ENCODE measurements around the gene ARAP1. TPM values are rescaled to one million over a fixed set of nuclear protein-coding genes. Genes with fewer than 3 reads are reported as not detected.

Gene ARAP1
- total RNA-seq, 2 donors from 2014 or later: 76.5 to 103 TPM

DNA sequence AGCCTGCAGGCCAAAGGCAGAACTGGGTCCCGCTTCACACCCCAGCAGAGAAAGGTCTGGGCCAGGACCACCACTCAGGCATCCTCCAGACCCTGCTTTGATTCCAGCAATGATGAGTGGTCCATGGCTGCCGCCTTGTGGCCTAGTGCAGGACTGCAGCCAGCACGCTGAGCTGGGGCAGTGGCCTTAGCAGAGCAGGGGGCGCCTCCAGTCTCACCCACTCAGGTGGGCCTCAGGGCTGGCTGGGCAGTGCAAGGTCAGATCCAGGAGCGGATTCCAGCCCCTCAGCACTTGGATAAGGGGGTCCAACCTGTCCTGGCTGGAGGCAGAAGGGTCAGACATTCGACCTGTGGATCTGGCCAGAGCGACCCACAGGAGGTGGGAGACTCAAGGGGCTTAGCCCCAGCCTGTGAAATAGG is 68.4 kb downstream of the ARAP1 start:
- Histone ChIP-seq H3K27me3 (replicated peaks; ENCODE audit: insufficient read depth) (no peaks in the 10 kb centered on the region), H3K36me3 (peaks cover 25% of the 10 kb centered on the region), H3K4me3 (no peak overlapping the region), H3K27ac (no peak overlapping the region), H3K9me3 (no peaks in the 10 kb centered on the region), H3K4me1 (ENCODE audit: control insufficient read depth in 1 of 2, low read depth in 2 of 2) (peaks cover 2 to 6% of the 10 kb centered on the region in 2 donors)
- ATAC-seq (ENCODE audit: insufficient number of reproducible peaks, low FRiP score, low read depth) (no peak), DNase-seq (ENCODE audit: low spot score) (no peak)
- TF ChIP-seq, protein P1, sequence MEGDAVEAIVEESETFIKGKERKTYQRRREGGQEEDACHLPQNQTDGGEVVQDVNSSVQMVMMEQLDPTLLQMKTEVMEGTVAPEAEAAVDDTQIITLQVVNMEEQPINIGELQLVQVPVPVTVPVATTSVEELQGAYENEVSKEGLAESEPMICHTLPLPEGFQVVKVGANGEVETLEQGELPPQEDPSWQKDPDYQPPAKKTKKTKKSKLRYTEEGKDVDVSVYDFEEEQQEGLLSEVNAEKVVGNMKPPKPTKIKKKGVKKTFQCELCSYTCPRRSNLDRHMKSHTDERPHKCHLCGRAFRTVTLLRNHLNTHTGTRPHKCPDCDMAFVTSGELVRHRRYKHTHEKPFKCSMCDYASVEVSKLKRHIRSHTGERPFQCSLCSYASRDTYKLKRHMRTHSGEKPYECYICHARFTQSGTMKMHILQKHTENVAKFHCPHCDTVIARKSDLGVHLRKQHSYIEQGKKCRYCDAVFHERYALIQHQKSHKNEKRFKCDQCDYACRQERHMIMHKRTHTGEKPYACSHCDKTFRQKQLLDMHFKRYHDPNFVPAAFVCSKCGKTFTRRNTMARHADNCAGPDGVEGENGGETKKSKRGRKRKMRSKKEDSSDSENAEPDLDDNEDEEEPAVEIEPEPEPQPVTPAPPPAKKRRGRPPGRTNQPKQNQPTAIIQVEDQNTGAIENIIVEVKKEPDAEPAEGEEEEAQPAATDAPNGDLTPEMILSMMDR (IDR thresholded peaks at IDR 0.05): peak; percentile 94

DNA sequence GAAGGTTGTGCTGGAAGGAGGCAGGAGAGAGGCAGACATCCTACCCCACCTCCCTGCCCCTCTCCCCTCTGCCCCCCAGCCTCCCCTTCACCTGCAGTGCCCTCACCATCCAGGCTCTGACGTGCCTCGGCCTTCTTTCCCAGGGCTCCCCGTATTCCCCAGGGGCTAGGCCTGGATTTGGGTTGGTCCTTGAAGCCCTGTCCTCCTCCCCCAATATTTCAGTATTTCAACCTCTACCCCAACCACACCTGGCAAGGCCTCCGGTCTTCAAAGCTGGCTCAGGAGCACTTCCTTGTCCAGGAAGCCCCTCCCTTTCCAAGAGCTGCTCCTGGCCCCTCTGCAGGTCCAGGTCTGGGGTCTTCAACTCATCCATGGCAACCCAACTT is 69.4 kb downstream of the ARAP1 start:
- H3K4me3 ChIP-seq: no peak overlapping the region
- peaks cover 2 to 6% of the 10 kb centered on the region in 2 donors for H3K4me1 ChIP-seq (ENCODE audit: control insufficient read depth in 1 of 2, low read depth in 2 of 2)
- H3K27ac ChIP-seq: no peak overlapping the region
- TF ChIP-seq, protein P1 (IDR thresholded peaks at IDR 0.05): no peak
- no peak for DNase-seq (ENCODE audit: low spot score)
- ATAC-seq (ENCODE audit: insufficient number of reproducible peaks, low FRiP score, low read depth): no peak
- H3K9me3 ChIP-seq: no peaks in the 10 kb centered on the region
- H3K36me3 ChIP-seq: peaks cover 16% of the 10 kb centered on the region
- peaks cover 4% of the 10 kb centered on the region for H3K27me3 ChIP-seq (replicated peaks; ENCODE audit: insufficient read depth)

DNA sequence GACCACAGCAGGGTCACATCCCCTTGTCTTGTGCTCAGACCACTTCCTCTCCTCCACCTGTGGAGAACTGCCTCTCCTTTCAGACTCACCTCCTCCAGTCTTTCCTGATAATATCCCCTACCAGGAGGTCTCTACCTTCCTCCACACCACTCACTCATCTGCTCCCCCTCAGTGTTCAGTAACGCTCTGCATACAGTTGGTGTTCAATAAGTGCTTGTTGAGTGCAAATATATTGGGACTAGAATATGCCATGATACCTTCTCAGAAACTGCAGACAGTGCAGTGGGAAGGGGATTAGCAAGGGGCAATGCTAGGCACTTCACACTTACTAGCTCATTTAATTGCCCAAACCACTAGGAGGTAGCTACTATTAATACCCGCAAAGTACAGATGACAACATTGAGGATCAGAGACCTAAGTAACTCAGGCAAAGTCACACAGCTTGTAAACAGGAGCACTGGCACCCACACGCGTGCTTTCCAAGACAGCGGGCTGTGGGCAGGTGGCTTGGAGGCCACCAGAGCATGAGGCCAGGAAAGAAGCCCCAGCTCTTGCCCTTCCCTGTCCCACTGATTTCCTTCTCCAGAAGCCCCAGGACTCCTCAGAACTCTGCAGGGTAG is 69.9 kb downstream of the ARAP1 start:
- no peak overlapping the region for H3K4me3 ChIP-seq
- no peaks in the 10 kb centered on the region for H3K9me3 ChIP-seq
- peaks cover 2 to 6% of the 10 kb centered on the region in 2 donors for H3K4me1 ChIP-seq (ENCODE audit: control insufficient read depth in 1 of 2, low read depth in 2 of 2)
- peaks cover 11% of the 10 kb centered on the region for H3K36me3 ChIP-seq
- DNase-seq (ENCODE audit: low spot score): no peak
- TF ChIP-seq, protein P1 (IDR thresholded peaks at IDR 0.05): no peak
- peaks cover 9% of the 10 kb centered on the region for H3K27me3 ChIP-seq (replicated peaks; ENCODE audit: insufficient read depth)
- no peak for ATAC-seq (ENCODE audit: insufficient number of reproducible peaks, low FRiP score, low read depth)
- H3K27ac ChIP-seq: no peak overlapping the region

DNA sequence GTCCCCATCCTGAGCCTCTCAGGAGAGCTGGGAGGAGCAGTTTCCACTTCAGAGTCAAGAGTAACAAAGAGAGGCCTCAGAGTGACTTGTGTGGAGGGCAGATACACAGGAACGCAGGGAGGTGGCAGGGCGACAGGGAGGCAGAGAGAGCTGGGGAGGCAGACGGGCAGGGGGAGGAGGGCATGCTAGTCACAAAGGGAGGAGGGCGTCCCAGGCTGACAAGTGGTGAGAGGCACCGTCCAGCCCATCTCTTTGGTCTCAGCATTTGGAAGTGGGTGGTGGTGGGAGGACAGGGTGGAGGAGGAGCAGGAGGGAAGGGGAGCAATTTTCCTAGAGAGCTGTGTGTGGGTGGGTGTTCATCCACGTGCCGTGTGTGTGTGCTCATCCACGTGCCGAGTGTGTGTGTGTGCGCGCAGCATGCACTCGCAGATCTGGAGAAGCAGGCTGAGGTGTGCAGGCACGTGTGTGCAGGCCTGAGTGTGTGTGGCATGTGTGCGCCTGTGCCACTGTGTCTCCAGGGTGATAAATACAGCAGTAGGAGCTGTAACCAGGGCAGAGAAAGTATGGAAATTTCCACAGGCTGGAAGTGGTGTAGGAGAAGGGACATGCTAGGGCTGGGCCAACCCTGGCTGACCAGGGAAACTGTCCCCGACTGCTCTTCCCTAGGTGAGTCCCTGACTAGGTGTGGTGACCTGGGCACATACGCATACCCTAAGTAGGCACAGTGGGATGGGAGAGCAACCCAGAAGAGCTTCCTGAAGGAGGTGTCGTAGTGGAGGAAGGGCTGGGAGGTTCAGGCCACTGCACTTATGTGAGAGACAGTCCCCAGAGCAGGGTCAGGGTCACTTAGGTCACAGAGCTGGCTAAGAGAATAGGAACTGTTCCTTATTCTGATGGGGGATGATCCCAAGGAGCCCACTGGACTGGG is 70.7 kb downstream of the ARAP1 start:
- ATAC-seq (ENCODE audit: insufficient number of reproducible peaks, low FRiP score, low read depth) (no peak), DNase-seq (ENCODE audit: low spot score) (no peak)
- Histone ChIP-seq H3K9me3 (no peaks in the 10 kb centered on the region), H3K27ac (no peak overlapping the region), H3K4me3 (no peak overlapping the region), H3K4me1 (ENCODE audit: control insufficient read depth in 1 of 2, low read depth in 2 of 2) (peaks cover 2 to 6% of the 10 kb centered on the region in 2 donors), H3K27me3 (replicated peaks; ENCODE audit: insufficient read depth) (peaks cover 11% of the 10 kb centered on the region), H3K36me3 (peaks cover 6% of the 10 kb centered on the region)
- TF ChIP-seq, protein P1 (IDR thresholded peaks at IDR 0.05): no peak

DNA sequence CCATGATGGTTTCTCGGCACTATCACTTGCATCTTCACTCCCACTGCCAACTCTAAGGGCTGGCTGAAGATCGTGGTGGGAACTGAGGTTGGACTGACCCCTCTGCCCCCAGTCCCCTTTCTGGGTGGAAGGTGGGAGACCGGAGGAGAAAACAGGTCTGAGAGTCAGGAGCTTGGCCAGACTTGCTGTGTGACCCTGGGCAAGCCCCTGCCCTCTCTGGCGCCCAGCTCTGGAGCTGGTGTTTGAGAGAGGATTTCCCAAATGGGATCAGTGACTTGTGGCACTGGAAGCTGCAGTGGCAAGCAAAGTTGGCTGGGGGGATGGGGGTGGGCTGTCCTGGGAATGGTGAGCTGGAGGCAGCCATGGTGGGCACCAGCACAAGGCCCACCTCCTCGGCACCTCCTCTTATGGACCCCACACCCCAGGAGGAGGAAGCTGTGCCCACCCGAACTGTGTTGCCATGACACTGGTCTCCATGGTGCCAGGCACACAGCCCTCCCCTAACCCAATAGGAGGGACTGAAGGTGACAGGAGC is 71.5 kb downstream of the ARAP1 start:
- TF ChIP-seq, protein P1 (IDR thresholded peaks at IDR 0.05): no peak
- Histone ChIP-seq H3K4me1 (ENCODE audit: control insufficient read depth in 1 of 2, low read depth in 2 of 2) (peaks cover 2 to 6% of the 10 kb centered on the region in 2 donors), H3K36me3 (peaks cover 5% of the 10 kb centered on the region), H3K27me3 (replicated peaks; ENCODE audit: insufficient read depth) (peaks cover 19% of the 10 kb centered on the region), H3K27ac (no peak overlapping the region), H3K9me3 (no peaks in the 10 kb centered on the region), H3K4me3 (no peak overlapping the region)
- ATAC-seq (ENCODE audit: insufficient number of reproducible peaks, low FRiP score, low read depth) (no peak), DNase-seq (ENCODE audit: low spot score) (no peak)

Data from thoracic aorta (tissue), 2 donors.